ENCODE results near the gene ZBTB34.

The ZBTB34 gene

DNA sequence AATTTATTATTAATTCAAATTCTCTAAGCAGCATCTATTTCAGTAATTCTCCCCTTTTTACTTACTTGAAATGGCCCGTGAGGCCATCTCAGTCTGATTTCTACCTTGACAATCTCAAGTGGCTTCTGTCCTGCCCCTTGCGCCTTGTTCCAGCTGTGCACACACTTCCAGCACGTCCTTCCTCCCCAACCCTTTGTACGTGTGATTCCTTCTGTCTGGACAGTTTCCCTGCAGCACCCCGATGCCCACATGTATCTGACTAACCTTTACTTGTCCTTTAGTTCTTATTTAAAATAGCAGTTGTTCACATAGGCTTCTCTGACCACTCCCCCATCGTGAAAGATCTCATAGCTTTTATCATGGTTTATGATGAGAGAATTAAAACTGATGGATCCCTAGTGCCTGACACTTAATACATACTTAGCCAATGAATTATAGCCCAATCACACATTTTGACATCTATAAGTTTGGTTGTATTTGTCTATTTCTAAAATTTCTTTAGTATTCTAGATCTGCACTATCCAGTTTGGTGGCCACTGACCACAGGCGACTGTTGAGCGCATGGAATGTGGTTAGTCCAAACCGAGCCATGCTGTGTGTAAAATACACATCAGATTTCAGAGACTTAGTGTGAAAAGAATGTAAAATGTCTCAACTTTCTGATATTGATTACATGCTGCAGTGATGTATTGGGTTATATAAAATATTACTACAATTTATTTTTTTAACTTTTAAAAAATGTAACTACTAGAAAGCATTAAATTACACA lies 14.3 kb downstream of the ZBTB34 start:
- Histone ChIP-seq H3K36me3 (ENCODE audit: control insufficient read depth in 2 of 2, insufficient read depth in 2 of 2, low read length in 2 of 2) (peaks cover 5 to 6% of the 10 kb centered on the region in 2 donors), H3K9me3 (ENCODE audit: control insufficient read depth in 2 of 2, low read length in 2 of 2) (no peaks in the 10 kb centered on the region), H3K9ac (ENCODE audit: low read depth in 1 of 2, low read length in 2 of 2) (no peak overlapping the region), H3K27me3 (ENCODE audit: control insufficient read depth in 2 of 2, insufficient read depth in 2 of 2, low read length in 2 of 2) (no peaks in the 10 kb centered on the region), H3K4me3 (ENCODE audit: low read length in 2 of 2) (no peak overlapping the region), H3K27ac (ENCODE audit: low read depth in 2 of 2, low read length in 2 of 2) (no peak overlapping the region), H3K4me1 (ENCODE audit: control insufficient read depth in 2 of 2, insufficient read depth in 2 of 2, low read length in 2 of 2) (no peaks in the 10 kb centered on the region)

DNA sequence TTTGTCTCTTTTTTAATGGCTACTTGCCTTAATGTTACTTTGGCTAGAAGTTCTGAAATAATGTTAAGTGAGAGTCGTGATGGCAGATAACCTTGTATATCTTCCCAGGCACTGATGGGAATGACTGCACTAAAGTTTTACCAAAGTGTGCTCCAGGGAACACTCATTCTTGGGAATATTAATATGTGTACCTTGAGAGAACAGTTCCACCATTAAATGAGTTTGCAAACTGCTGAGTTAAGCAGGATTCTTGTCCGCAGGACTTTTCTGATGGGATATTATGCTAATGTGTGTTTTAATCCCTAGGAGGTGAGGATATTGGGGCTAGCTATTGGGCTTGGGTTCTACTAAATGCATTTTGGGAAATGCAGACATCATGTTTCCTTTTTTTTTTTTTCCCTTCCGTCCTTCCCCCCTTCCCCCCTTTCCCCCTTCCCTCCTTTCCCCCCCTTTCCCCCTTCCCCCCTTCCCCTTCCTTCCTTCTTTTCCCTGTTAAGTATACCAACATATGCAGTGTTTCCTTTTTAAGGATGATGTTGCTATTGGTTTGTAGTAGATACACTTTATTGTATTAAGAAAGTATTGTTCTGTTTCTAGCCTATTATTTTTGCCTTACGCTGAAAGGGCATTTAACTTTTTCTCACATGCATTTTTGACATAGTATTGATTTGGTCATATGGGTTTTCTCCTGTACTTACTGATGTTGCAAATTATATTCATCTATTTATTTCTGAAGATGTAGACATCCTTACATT lies 15.5 kb downstream of the ZBTB34 start:
- peaks cover 17 to 18% of the 10 kb centered on the region in 2 donors for H3K36me3 ChIP-seq (ENCODE audit: control insufficient read depth in 2 of 2, insufficient read depth in 2 of 2, low read length in 2 of 2)
- H3K27ac ChIP-seq (ENCODE audit: low read depth in 2 of 2, low read length in 2 of 2), result no peak overlapping the region
- H3K9me3 ChIP-seq (ENCODE audit: control insufficient read depth in 2 of 2, low read length in 2 of 2), result no peaks in the 10 kb centered on the region
- H3K4me1 ChIP-seq (ENCODE audit: control insufficient read depth in 2 of 2, insufficient read depth in 2 of 2, low read length in 2 of 2), result no peaks in the 10 kb centered on the region
- no peak overlapping the region for H3K9ac ChIP-seq (ENCODE audit: low read depth in 1 of 2, low read length in 2 of 2)
- no peak overlapping the region for H3K4me3 ChIP-seq (ENCODE audit: low read length in 2 of 2)
- H3K27me3 ChIP-seq (ENCODE audit: control insufficient read depth in 2 of 2, insufficient read depth in 2 of 2, low read length in 2 of 2), result no peaks in the 10 kb centered on the region

DNA sequence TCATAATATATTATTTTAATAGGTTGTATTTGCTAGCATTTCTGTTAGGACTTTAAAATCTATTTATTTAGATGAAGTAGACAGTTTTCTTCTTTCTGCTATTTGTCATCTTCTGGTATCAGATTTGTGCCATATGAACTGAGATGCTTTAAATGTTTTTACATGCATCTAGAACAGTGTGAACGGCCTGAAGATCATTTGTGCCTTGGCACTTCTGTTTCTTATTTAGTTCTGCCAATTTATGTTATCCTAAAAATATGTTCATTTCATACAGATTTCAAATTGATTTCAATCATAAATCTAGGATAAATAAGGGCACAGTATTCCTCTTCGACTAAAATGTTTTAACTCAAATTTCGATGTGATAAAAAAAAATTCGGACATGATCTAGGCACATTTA lies 16.1 kb downstream of the ZBTB34 start:
- Histone ChIP-seq H3K4me1 (ENCODE audit: control insufficient read depth in 2 of 2, insufficient read depth in 2 of 2, low read length in 2 of 2) (no peaks in the 10 kb centered on the region), H3K9ac (ENCODE audit: low read depth in 1 of 2, low read length in 2 of 2) (no peak overlapping the region), H3K36me3 (ENCODE audit: control insufficient read depth in 2 of 2, insufficient read depth in 2 of 2, low read length in 2 of 2) (peaks cover 19 to 22% of the 10 kb centered on the region in 2 donors), H3K27ac (ENCODE audit: low read depth in 2 of 2, low read length in 2 of 2) (no peak overlapping the region), H3K9me3 (ENCODE audit: control insufficient read depth in 2 of 2, low read length in 2 of 2) (no peaks in the 10 kb centered on the region), H3K27me3 (ENCODE audit: control insufficient read depth in 2 of 2, insufficient read depth in 2 of 2, low read length in 2 of 2) (no peaks in the 10 kb centered on the region), H3K4me3 (ENCODE audit: low read length in 2 of 2) (no peak overlapping the region)

DNA sequence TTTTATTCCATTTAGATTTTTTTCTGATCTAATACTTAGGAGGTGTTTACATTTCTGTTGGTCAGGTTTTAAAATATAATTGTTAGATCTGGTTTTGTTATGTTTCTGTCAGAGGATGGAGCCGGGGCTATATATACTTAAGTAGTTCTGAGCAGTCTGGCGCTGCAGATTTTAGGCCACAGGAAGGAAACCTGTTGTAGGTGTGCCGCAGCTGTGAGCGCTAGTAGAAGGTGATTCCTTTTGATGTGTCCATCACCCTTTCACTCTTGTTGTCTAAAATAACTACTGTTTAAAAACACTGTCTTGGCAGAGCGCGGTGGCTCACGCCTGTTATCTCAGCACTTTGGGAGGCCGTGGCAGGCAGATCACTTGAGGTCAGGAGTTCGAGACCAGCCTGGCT lies 17.0 kb downstream of the ZBTB34 start:
- Histone ChIP-seq H3K9me3 (ENCODE audit: control insufficient read depth in 2 of 2, low read length in 2 of 2) (no peaks in the 10 kb centered on the region), H3K4me3 (ENCODE audit: low read length in 2 of 2) (no peak overlapping the region), H3K36me3 (ENCODE audit: control insufficient read depth in 2 of 2, insufficient read depth in 2 of 2, low read length in 2 of 2) (peaks cover 21 to 30% of the 10 kb centered on the region in 2 donors), H3K9ac (ENCODE audit: low read depth in 1 of 2, low read length in 2 of 2) (no peak overlapping the region), H3K27me3 (ENCODE audit: control insufficient read depth in 2 of 2, insufficient read depth in 2 of 2, low read length in 2 of 2) (no peaks in the 10 kb centered on the region), H3K27ac (ENCODE audit: low read depth in 2 of 2, low read length in 2 of 2) (no peak overlapping the region), H3K4me1 (ENCODE audit: control insufficient read depth in 2 of 2, insufficient read depth in 2 of 2, low read length in 2 of 2) (no peaks in the 10 kb centered on the region)

DNA sequence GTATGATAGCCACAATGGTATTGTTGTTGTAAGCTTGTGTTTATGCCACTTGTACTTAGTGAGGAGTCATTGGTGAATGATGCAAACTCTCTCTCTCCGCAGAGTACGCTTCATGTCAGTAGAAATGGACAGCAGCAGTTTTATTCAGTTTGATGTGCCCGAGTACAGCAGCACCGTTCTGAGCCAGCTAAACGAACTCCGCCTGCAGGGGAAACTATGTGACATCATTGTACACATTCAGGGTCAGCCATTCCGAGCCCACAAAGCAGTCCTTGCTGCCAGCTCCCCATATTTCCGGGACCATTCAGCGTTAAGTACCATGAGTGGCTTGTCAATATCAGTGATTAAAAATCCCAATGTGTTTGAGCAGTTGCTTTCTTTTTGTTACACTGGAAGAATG lies 18.8 kb downstream of the ZBTB34 start:
- Histone ChIP-seq H3K4me1 (ENCODE audit: control insufficient read depth in 2 of 2, insufficient read depth in 2 of 2, low read length in 2 of 2) (no peaks in the 10 kb centered on the region), H3K36me3 (ENCODE audit: control insufficient read depth in 2 of 2, insufficient read depth in 2 of 2, low read length in 2 of 2) (peaks cover 25 to 42% of the 10 kb centered on the region in 2 donors), H3K27me3 (ENCODE audit: control insufficient read depth in 2 of 2, insufficient read depth in 2 of 2, low read length in 2 of 2) (no peaks in the 10 kb centered on the region), H3K9ac (ENCODE audit: low read depth in 1 of 2, low read length in 2 of 2) (no peak overlapping the region), H3K4me3 (ENCODE audit: low read length in 2 of 2) (no peak overlapping the region), H3K9me3 (ENCODE audit: control insufficient read depth in 2 of 2, low read length in 2 of 2) (no peaks in the 10 kb centered on the region), H3K27ac (ENCODE audit: low read depth in 2 of 2, low read length in 2 of 2) (no peak overlapping the region)

DNA sequence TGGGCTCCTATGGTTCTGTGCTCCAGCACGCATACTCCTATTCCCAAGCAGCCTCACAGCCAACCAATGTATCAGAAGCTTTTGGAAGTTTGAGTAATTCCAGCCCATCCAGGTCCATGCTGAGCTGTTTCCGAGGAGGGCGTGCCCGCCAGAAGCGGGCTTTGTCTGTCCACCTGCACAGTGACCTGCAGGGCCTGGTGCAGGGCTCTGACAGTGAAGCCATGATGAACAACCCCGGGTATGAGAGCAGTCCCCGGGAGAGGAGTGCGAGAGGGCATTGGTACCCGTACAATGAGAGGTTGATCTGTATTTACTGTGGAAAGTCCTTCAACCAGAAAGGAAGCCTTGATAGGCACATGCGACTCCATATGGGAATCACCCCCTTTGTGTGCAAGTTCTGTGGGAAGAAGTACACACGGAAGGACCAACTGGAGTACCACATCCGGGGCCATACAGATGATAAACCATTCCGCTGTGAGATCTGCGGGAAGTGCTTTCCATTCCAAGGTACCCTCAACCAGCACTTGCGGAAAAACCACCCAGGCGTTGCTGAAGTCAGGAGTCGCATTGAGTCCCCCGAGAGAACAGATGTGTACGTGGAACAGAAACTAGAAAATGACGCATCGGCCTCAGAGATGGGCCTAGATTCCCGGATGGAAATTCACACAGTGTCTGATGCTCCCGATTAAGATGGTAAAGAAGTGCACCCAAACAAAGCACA lies 19.9 kb downstream of the ZBTB34 start:
- Histone ChIP-seq H3K9me3 (ENCODE audit: control insufficient read depth in 2 of 2, low read length in 2 of 2) (no peaks in the 10 kb centered on the region), H3K36me3 (ENCODE audit: control insufficient read depth in 2 of 2, insufficient read depth in 2 of 2, low read length in 2 of 2) (peaks cover 25 to 42% of the 10 kb centered on the region in 2 donors), H3K27ac (ENCODE audit: low read depth in 2 of 2, low read length in 2 of 2) (no peak overlapping the region), H3K4me3 (ENCODE audit: low read length in 2 of 2) (no peak overlapping the region), H3K4me1 (ENCODE audit: control insufficient read depth in 2 of 2, insufficient read depth in 2 of 2, low read length in 2 of 2) (no peaks in the 10 kb centered on the region), H3K27me3 (ENCODE audit: control insufficient read depth in 2 of 2, insufficient read depth in 2 of 2, low read length in 2 of 2) (no peaks in the 10 kb centered on the region), H3K9ac (ENCODE audit: low read depth in 1 of 2, low read length in 2 of 2) (no peak overlapping the region)

DNA sequence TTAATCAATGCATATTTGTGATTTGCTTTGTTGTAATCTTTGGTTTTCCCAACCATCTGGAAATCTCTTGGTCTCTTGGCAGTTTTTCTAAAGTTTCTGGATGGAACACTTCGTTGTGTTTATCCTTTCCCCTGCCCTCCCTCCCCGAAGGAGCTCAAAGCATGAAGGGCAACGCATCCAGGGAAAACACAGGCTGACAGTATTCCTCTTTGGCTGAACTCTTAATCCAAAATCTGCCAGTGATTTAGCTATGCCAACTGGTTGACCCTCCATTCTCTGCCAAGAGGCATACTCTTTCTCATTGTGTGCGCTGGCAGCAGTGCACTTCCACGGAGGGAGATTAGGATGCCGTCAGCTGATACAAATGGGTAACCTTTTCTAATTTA lies 20.5 kb downstream of the ZBTB34 start:
- Histone ChIP-seq H3K27ac (ENCODE audit: low read depth in 2 of 2, low read length in 2 of 2) (no peak overlapping the region), H3K9me3 (ENCODE audit: control insufficient read depth in 2 of 2, low read length in 2 of 2) (no peaks in the 10 kb centered on the region), H3K27me3 (ENCODE audit: control insufficient read depth in 2 of 2, insufficient read depth in 2 of 2, low read length in 2 of 2) (no peaks in the 10 kb centered on the region), H3K9ac (ENCODE audit: low read depth in 1 of 2, low read length in 2 of 2) (no peak overlapping the region), H3K4me1 (ENCODE audit: control insufficient read depth in 2 of 2, insufficient read depth in 2 of 2, low read length in 2 of 2) (no peaks in the 10 kb centered on the region), H3K36me3 (ENCODE audit: control insufficient read depth in 2 of 2, insufficient read depth in 2 of 2, low read length in 2 of 2) (peaks cover 25 to 42% of the 10 kb centered on the region in 2 donors), H3K4me3 (ENCODE audit: low read length in 2 of 2) (no peak overlapping the region)

DNA sequence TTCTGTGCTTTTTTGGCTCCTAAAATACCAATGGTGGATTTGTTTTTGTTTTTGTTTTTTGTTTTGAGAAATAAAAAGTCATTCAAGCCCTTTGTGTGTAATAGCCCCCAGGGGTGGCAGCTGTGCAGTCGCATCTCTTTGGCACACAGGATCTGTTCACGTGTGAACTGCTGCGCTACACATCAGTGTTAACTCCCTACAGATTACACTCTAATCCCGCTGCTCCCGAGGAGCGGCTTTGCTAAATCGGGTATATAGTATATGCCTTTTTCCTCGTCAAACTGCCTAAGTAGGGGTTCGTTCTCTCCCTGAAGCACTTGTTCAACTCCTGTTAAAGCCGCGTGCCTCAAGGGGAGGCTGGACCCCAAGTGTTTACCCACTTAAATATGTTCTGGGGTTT lies 22.3 kb downstream of the ZBTB34 start:
- no peak overlapping the region for H3K9ac ChIP-seq (ENCODE audit: low read depth in 1 of 2, low read length in 2 of 2)
- no peak overlapping the region for H3K4me3 ChIP-seq (ENCODE audit: low read length in 2 of 2)
- no peaks in the 10 kb centered on the region for H3K27me3 ChIP-seq (ENCODE audit: control insufficient read depth in 2 of 2, insufficient read depth in 2 of 2, low read length in 2 of 2)
- no peak overlapping the region for H3K27ac ChIP-seq (ENCODE audit: low read depth in 2 of 2, low read length in 2 of 2)
- H3K4me1 ChIP-seq (ENCODE audit: control insufficient read depth in 2 of 2, insufficient read depth in 2 of 2, low read length in 2 of 2), result no peaks in the 10 kb centered on the region
- H3K36me3 ChIP-seq (ENCODE audit: control insufficient read depth in 2 of 2, insufficient read depth in 2 of 2, low read length in 2 of 2), result peaks cover 25 to 42% of the 10 kb centered on the region in 2 donors
- no peaks in the 10 kb centered on the region for H3K9me3 ChIP-seq (ENCODE audit: control insufficient read depth in 2 of 2, low read length in 2 of 2)

DNA sequence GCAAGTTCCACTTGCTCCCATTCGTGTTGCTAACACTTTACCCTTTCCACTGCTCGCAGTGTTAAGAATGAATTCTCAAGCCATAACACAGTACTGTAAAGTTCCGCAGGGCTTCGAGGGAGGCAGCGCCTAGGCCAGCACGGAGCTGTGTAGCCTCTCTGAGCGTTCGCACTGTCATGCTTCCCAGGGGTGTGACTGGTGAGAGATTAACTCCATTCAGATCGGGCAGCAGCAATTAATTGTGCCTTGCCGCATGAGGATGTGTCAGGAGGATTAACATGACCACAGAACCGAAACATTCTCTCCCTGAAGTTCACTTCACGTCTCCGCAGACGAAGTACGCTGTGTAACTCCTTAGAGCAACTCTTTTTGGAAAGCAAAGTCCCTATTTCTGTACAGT lies 23.2 kb downstream of the ZBTB34 start:
- Histone ChIP-seq H3K4me3 (ENCODE audit: low read length in 2 of 2) (no peak overlapping the region), H3K4me1 (ENCODE audit: control insufficient read depth in 2 of 2, insufficient read depth in 2 of 2, low read length in 2 of 2) (no peaks in the 10 kb centered on the region), H3K9ac (ENCODE audit: low read depth in 1 of 2, low read length in 2 of 2) (no peak overlapping the region), H3K36me3 (ENCODE audit: control insufficient read depth in 2 of 2, insufficient read depth in 2 of 2, low read length in 2 of 2) (peaks cover 25 to 42% of the 10 kb centered on the region in 2 donors), H3K27me3 (ENCODE audit: control insufficient read depth in 2 of 2, insufficient read depth in 2 of 2, low read length in 2 of 2) (no peaks in the 10 kb centered on the region), H3K27ac (ENCODE audit: low read depth in 2 of 2, low read length in 2 of 2) (no peak overlapping the region), H3K9me3 (ENCODE audit: control insufficient read depth in 2 of 2, low read length in 2 of 2) (no peaks in the 10 kb centered on the region)

DNA sequence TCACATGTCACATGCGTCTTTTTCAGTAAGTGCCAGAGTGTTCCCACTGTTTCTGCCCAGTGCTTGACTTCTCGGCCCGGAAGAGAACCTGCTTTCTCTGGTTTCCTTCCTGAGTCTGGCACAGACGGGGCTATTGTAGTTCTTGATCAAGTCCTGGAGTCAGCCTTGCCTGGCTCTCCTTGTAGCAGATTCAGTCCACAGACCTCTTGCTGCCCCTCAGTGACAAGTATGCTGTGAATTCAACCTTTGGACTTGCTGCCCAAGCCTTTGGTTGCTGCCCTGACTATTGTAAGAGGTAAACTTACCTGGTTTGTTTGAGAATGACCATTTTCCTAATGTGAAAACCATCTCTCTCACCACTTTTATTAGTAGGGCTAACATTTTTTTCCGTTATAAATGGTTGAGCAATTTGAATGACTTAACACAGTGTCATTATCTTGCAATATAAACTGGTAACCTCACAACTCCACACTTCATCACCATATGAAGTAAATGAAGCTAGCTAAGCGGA lies 24.7 kb downstream of the ZBTB34 start:
- no peak overlapping the region for H3K27ac ChIP-seq (ENCODE audit: low read depth in 2 of 2, low read length in 2 of 2)

More for the DNA sequence above, 24.7 kb downstream of the ZBTB34 start:
- Histone ChIP-seq H3K36me3 (ENCODE audit: control insufficient read depth in 2 of 2, insufficient read depth in 2 of 2, low read length in 2 of 2) (peaks cover 16 to 31% of the 10 kb centered on the region in 2 donors), H3K4me3 (ENCODE audit: low read length in 2 of 2) (no peak overlapping the region), H3K9ac (ENCODE audit: low read depth in 1 of 2, low read length in 2 of 2) (no peak overlapping the region), H3K9me3 (ENCODE audit: control insufficient read depth in 2 of 2, low read length in 2 of 2) (no peaks in the 10 kb centered on the region), H3K4me1 (ENCODE audit: control insufficient read depth in 2 of 2, insufficient read depth in 2 of 2, low read length in 2 of 2) (no peaks in the 10 kb centered on the region), H3K27me3 (ENCODE audit: control insufficient read depth in 2 of 2, insufficient read depth in 2 of 2, low read length in 2 of 2) (no peaks in the 10 kb centered on the region)

All from mucosa of rectum (tissue), 2 donors.